ENCODE measurements around the gene ATPAF1.

The ATPAF1 gene

GRCh38 chr1:46676531-46676930, 8.4 kb upstream of the ATPAF1 start:
- H3K9ac ChIP-seq, result no peak overlapping the region
- no peaks in the 10 kb centered on the region for H3K27me3 ChIP-seq (ENCODE audit: control insufficient read depth, insufficient read depth, low read length)
- H3K9me3 ChIP-seq (ENCODE audit: control insufficient read depth, low read length), result no peaks in the 10 kb centered on the region
- no peaks in the 10 kb centered on the region for H3K4me1 ChIP-seq
- H3K36me3 ChIP-seq (ENCODE audit: control insufficient read depth, insufficient read depth, low read length), result no peaks in the 10 kb centered on the region
- H2AFZ ChIP-seq, result no peak overlapping the region
- no peak overlapping the region for H3K4me2 ChIP-seq (ENCODE audit: low read length)
- H3K4me3 ChIP-seq (ENCODE audit: low read depth, low read length), result no peak overlapping the region
- no peaks in the 10 kb centered on the region for H3K79me2 ChIP-seq
- no peak for TF ChIP-seq CTCF (IDR thresholded peaks at IDR 0.05)
- H3K27ac ChIP-seq, result no peak overlapping the region

- no peak overlapping the region for H3K27ac ChIP-seq
- no peak for TF ChIP-seq CTCF (IDR thresholded peaks at IDR 0.05)
- no peaks in the 10 kb centered on the region for H3K36me3 ChIP-seq (ENCODE audit: control insufficient read depth, insufficient read depth, low read length)
- no peak overlapping the region for H3K4me3 ChIP-seq (ENCODE audit: low read depth, low read length)
- H3K4me2 ChIP-seq (ENCODE audit: low read length), result peak overlapping the region; percentile 9
- no peak overlapping the region for H2AFZ ChIP-seq
- no peaks in the 10 kb centered on the region for H3K4me1 ChIP-seq
- no peak overlapping the region for H3K9ac ChIP-seq
- no peaks in the 10 kb centered on the region for H3K79me2 ChIP-seq
- no peaks in the 10 kb centered on the region for H3K27me3 ChIP-seq (ENCODE audit: control insufficient read depth, insufficient read depth, low read length)
- H3K9me3 ChIP-seq (ENCODE audit: control insufficient read depth, low read length), result no peaks in the 10 kb centered on the region
These were observed 7.6 kb upstream of the ATPAF1 start for GRCh38 chr1:46675549-46676314.

GRCh38 chr1:46673749-46674182, 5.6 kb upstream of the ATPAF1 start:
- Histone ChIP-seq H3K4me2 (ENCODE audit: low read length) (no peak overlapping the region), H3K27ac (no peak overlapping the region), H3K36me3 (ENCODE audit: control insufficient read depth, insufficient read depth, low read length) (no peaks in the 10 kb centered on the region), H3K9ac (no peak overlapping the region), H2AFZ (no peak overlapping the region), H3K4me1 (no peaks in the 10 kb centered on the region), H3K27me3 (ENCODE audit: control insufficient read depth, insufficient read depth, low read length) (no peaks in the 10 kb centered on the region), H3K79me2 (no peaks in the 10 kb centered on the region), H3K4me3 (ENCODE audit: low read depth, low read length) (no peak overlapping the region), H3K9me3 (ENCODE audit: control insufficient read depth, low read length) (no peaks in the 10 kb centered on the region)
- no peak for TF ChIP-seq CTCF (IDR thresholded peaks at IDR 0.05)

GRCh38 chr1:46672696-46673095, 4.5 kb upstream of the ATPAF1 start:
- no peak for TF ChIP-seq CTCF (IDR thresholded peaks at IDR 0.05)
- H3K9me3 ChIP-seq (ENCODE audit: control insufficient read depth, low read length), result no peaks in the 10 kb centered on the region
- no peaks in the 10 kb centered on the region for H3K27me3 ChIP-seq (ENCODE audit: control insufficient read depth, insufficient read depth, low read length)
- H2AFZ ChIP-seq, result no peak overlapping the region
- H3K36me3 ChIP-seq (ENCODE audit: control insufficient read depth, insufficient read depth, low read length), result no peaks in the 10 kb centered on the region
- no peak overlapping the region for H3K4me2 ChIP-seq (ENCODE audit: low read length)
- no peak overlapping the region for H3K4me3 ChIP-seq (ENCODE audit: low read depth, low read length)
- H3K27ac ChIP-seq, result no peak overlapping the region
- H3K9ac ChIP-seq, result no peak overlapping the region
- H3K4me1 ChIP-seq, result no peaks in the 10 kb centered on the region
- no peaks in the 10 kb centered on the region for H3K79me2 ChIP-seq

- no peaks in the 10 kb centered on the region for H3K36me3 ChIP-seq (ENCODE audit: control insufficient read depth, insufficient read depth, low read length)
- TF ChIP-seq CTCF (IDR thresholded peaks at IDR 0.05), result no peak
- H3K79me2 ChIP-seq, result no peaks in the 10 kb centered on the region
- H3K4me3 ChIP-seq (ENCODE audit: low read depth, low read length), result no peak within 1 kb of the TSS
- H3K9ac ChIP-seq, result no peak within 1 kb of the TSS
- H3K27ac ChIP-seq, result no peak within 1 kb of the TSS
- no peak within 1 kb of the TSS for H2AFZ ChIP-seq
- H3K9me3 ChIP-seq (ENCODE audit: control insufficient read depth, low read length), result no peaks in the 10 kb centered on the region
- no peak within 1 kb of the TSS for H3K4me2 ChIP-seq (ENCODE audit: low read length)
- no peaks in the 10 kb centered on the region for H3K27me3 ChIP-seq (ENCODE audit: control insufficient read depth, insufficient read depth, low read length)
- no peaks in the 10 kb centered on the region for H3K4me1 ChIP-seq
These were observed 3.4 kb upstream of the ATPAF1 start, which contains the start of gene TEX38 for GRCh38 chr1:46671554-46671953. Gene TEX38 (plus strand): TSS chr1:46671854. CDS start chr1:46671935, 81 bp downstream.

All from parathyroid adenoma (tissue), 2 donors.